Hematopoietic multipotent progenitor cell treated with erythropoietin and hydrocortisone succinate and interleukin-3 and kit ligand, for 17 days (in vitro differentiated cells): ENCODE measurements around the gene RAB20.
"Not testable (repeated sequence)": the region's sequence is repeated elsewhere in the genome, so short reads cannot be mapped to it uniquely, and the experiment has no call there.

Experiments used
- DNase-seq: peaks from one replicate; pipeline ENCODE4 v3.0.0-alpha.2; 2015; ENCODE audit warnings: low spot score

RAB20 gene

GRCh38 chr13:110561344-110562035 lies at the start of gene RAB20:
RAB20 (minus strand) TSS chr13:110561722; CDS start chr13:110561519, 203 bp downstream.
- DNase-seq: no peak

GRCh38 chr13:110610955-110611595 lies 49.6 kb upstream of the RAB20 start:
- no peak for DNase-seq

- DNase-seq: no peak
Observed at GRCh38 chr13:110607675-110608224, 46.2 kb upstream of the RAB20 start.

- not testable (repeated sequence) for DNase-seq
Observed at GRCh38 chr13:110606281-110606680, 44.8 kb upstream of the RAB20 start.

GRCh38 chr13:110605132-110605531 lies 43.6 kb upstream of the RAB20 start:
- no peak for DNase-seq

GRCh38 chr13:110600980-110601379 lies 39.5 kb upstream of the RAB20 start:
- no peak for DNase-seq

- DNase-seq: no peak
Observed at GRCh38 chr13:110600261-110600819, 38.8 kb upstream of the RAB20 start.

- DNase-seq: no peak
Observed at GRCh38 chr13:110597041-110597689, 35.6 kb upstream of the RAB20 start.

GRCh38 chr13:110593430-110594130 lies 32.1 kb upstream of the RAB20 start:
- peak; percentile 58 for DNase-seq

GRCh38 chr13:110592665-110593064 lies 31.1 kb upstream of the RAB20 start:
- no peak for DNase-seq

- no peak for DNase-seq
Observed at GRCh38 chr13:110590577-110590976, 29.1 kb upstream of the RAB20 start.

GRCh38 chr13:110589793-110590390 lies 28.4 kb upstream of the RAB20 start:
- no peak for DNase-seq

- DNase-seq: no peak
Observed at GRCh38 chr13:110583178-110583865, 21.8 kb upstream of the RAB20 start.

GRCh38 chr13:110582421-110582954 lies 21.0 kb upstream of the RAB20 start:
- DNase-seq: no peak

- DNase-seq: no peak
Observed at GRCh38 chr13:110581506-110582185, 20.1 kb upstream of the RAB20 start.

- DNase-seq: no peak
Observed at GRCh38 chr13:110580800-110581199, 19.3 kb upstream of the RAB20 start.

- DNase-seq: no peak
Observed at GRCh38 chr13:110578363-110578762, 16.8 kb upstream of the RAB20 start.

- DNase-seq: no peak
Observed at GRCh38 chr13:110576736-110577476, 15.4 kb upstream of the RAB20 start.

GRCh38 chr13:110576070-110576394 lies 14.5 kb upstream of the RAB20 start:
- DNase-seq: no peak
